ENCODE results near the gene ASPSCR1. TPM values are rescaled to one million over a fixed set of nuclear protein-coding genes. Genes with fewer than 3 reads are reported as not detected.

The ASPSCR1 gene
- total RNA-seq, 2 donors from 2014 or later = 17.9 to 57.4 TPM

DNA sequence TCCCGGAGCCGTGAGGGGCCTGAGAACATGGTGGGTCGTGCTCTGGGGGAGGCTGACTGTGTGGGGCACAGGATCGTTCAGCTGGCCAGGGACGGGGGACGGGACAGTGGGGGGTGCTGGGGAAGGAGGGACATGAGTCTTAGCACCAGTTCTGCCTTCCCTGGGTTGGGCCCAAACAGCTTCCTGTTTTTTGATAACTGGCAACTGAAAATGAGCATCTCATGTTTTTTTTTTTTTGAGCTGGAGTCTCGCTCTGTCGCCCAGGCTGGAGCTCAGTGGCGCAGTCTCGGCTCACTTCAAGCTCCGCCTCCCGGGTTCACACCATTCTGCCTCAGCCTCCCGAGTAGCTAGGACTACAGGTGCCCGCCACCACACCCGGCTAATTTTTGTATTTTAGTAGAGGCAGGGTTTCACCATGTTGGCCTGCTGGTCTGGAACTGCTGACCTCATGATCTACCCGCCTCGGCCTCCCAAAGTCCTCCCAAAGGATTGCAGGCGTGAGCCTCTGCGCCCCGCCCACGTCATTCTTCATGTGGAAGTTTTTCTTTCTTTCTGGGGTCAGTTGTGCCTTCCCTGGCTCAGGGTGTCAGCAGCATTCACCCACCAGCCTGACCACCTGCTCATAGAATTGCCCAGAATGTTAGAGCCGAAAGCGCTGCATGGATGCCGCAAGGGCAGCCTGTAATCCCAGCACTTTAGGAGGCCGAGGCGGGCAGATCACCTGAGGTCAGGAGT lies 6.4 kb downstream of the ASPSCR1 start:
- H3K9me3 ChIP-seq = no peaks in the 10 kb centered on the region
- no peak for TF ChIP-seq POLR2A (IDR thresholded peaks at IDR 0.05)
- TF ChIP-seq, protein P1, sequence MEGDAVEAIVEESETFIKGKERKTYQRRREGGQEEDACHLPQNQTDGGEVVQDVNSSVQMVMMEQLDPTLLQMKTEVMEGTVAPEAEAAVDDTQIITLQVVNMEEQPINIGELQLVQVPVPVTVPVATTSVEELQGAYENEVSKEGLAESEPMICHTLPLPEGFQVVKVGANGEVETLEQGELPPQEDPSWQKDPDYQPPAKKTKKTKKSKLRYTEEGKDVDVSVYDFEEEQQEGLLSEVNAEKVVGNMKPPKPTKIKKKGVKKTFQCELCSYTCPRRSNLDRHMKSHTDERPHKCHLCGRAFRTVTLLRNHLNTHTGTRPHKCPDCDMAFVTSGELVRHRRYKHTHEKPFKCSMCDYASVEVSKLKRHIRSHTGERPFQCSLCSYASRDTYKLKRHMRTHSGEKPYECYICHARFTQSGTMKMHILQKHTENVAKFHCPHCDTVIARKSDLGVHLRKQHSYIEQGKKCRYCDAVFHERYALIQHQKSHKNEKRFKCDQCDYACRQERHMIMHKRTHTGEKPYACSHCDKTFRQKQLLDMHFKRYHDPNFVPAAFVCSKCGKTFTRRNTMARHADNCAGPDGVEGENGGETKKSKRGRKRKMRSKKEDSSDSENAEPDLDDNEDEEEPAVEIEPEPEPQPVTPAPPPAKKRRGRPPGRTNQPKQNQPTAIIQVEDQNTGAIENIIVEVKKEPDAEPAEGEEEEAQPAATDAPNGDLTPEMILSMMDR (IDR thresholded peaks at IDR 0.05) = no peak
- H3K27ac ChIP-seq = no peak overlapping the region
- ATAC-seq (no peak), DNase-seq (no peak)
- peaks cover 2% of the 10 kb centered on the region for H3K4me1 ChIP-seq
- peaks cover 0 to 7% of the 10 kb centered on the region in 2 donors for H3K36me3 ChIP-seq (replicated peaks in 1 of 2; ENCODE audit: insufficient read depth in 1 of 2, low read depth in 2 of 2)
- no peak overlapping the region for H3K4me3 ChIP-seq
- H3K27me3 ChIP-seq = no peaks in the 10 kb centered on the region
- intact Hi-C loops (cut with DNase I) = no loop called here
- 89 to 97% methylated on average over 20 to 26 of the region's 26 CpGs for WGBS, 2 donors

DNA sequence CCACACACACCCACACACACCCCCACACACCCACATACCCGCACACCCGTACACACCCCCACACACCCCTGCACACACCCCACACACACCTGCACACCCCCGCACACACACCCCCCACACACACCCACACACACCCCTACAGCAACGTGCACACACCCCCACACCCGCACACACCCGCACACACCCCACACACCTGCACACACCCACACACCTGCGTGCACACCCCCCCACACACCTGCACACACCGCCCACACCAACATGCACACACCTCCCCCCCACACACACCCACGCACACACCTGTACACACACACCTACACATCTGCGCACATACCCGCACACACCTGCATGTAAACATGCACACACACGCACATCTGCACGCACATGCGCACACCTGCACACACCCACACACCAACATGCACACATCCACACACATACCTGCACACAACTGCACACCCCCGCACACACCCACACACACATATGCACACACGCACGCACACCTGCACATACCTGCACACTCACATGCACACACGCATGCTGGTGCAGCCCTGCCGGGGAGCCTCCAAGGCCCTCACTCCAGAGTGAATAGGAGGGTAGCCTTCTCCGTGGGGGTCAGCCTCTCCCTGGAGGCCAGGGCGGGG lies 7.5 kb downstream of the ASPSCR1 start:
- TF ChIP-seq, protein P1 (IDR thresholded peaks at IDR 0.05) = no peak
- no peak for TF ChIP-seq POLR2A (IDR thresholded peaks at IDR 0.05)
- intact Hi-C loops (cut with DNase I) = no loop called here
- DNase-seq (no peak), ATAC-seq (no peak)
- Histone ChIP-seq H3K27me3 (no peaks in the 10 kb centered on the region), H3K36me3 (replicated peaks in 1 of 2; ENCODE audit: insufficient read depth in 1 of 2, low read depth in 2 of 2) (peaks cover 0 to 7% of the 10 kb centered on the region in 2 donors), H3K27ac (no peak overlapping the region), H3K9me3 (no peaks in the 10 kb centered on the region), H3K4me3 (no peak overlapping the region), H3K4me1 (no peaks in the 10 kb centered on the region)
- WGBS, 2 donors = 84 to 91% methylated on average over 19 to 21 of the region's 21 CpGs

DNA sequence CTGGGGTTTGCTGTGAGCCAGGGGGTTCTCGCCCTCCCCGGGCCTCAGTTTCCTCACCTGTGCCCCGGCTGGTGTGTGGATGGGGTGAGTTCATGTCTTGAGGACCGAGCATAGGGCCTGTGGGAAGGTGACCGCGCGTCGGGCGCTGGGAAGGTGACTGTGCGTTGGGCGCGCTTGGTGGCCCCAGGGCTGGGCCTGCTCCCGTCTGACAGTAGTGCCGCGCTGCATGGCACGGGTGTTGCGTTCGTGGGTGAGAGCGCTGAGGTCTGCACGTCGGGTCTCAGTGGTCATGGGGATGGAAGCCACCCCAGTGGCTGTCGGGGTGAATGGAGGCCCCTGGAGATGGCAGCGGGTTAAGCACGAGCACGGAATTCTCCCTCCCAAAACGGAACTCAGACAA lies 9.2 kb downstream of the ASPSCR1 start:
- intact Hi-C loops (cut with DNase I) = no loop called here
- Histone ChIP-seq H3K27me3 (no peaks in the 10 kb centered on the region), H3K4me3 (no peak overlapping the region), H3K4me1 (peaks cover 12% of the 10 kb centered on the region), H3K36me3 (replicated peaks in 1 of 2; ENCODE audit: insufficient read depth in 1 of 2, low read depth in 2 of 2) (peaks cover 0 to 7% of the 10 kb centered on the region in 2 donors), H3K9me3 (no peaks in the 10 kb centered on the region), H3K27ac (no peak overlapping the region)
- no peak for ATAC-seq
- DNase-seq = no peak
- WGBS, 2 donors = 91 to 98% methylated on average over 26 of the region's 26 CpGs
- TF ChIP-seq, protein P1 (IDR thresholded peaks at IDR 0.05) = no peak
- TF ChIP-seq POLR2A (IDR thresholded peaks at IDR 0.05) = no peak

DNA sequence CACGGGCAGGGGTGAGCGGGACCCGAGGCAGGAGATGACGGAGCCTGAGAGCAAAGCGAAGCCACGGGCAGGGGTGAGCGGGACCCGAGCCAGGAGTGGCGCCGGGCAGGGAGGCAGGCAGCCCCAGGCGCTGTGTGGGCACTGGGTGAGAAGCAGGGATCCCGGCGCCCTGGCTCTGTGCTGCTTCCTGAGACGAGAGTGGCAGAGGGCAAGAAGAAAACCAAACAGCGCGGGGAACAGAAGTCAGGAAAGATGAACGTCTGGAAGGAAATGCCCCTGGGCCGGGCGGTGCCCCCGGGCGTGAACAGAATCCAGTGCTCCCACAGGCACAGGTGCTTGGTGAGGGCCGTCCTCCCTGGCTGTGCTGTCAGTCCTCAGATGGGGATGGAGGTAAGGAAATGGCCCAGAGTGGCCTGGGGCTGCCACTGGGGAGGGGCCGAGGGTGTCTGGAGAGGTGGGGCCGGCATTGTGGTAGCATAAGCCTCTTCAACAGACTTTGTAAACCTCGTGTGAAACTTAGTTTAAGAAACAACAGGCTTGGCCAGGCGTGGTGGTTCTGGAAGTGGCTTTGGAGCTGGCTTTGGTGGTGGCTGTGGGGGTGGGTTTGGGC lies 9.8 kb downstream of the ASPSCR1 start:
- DNase-seq = no peak
- 92% methylated on average over 25 to 26 of the region's 26 CpGs for WGBS, 2 donors
- intact Hi-C loops (cut with DNase I) = no loop called here

More for the DNA sequence above, 9.8 kb downstream of the ASPSCR1 start:
- Histone ChIP-seq H3K36me3 (replicated peaks in 1 of 2; ENCODE audit: insufficient read depth in 1 of 2, low read depth in 2 of 2) (peaks cover 0 to 7% of the 10 kb centered on the region in 2 donors), H3K9me3 (no peaks in the 10 kb centered on the region), H3K4me1 (peaks cover 18% of the 10 kb centered on the region), H3K27me3 (no peaks in the 10 kb centered on the region), H3K27ac (no peak overlapping the region), H3K4me3 (no peak overlapping the region)
- TF ChIP-seq, protein P1 (IDR thresholded peaks at IDR 0.05) = no peak
- TF ChIP-seq POLR2A (IDR thresholded peaks at IDR 0.05) = no peak
- no peak for ATAC-seq

All from body of pancreas (tissue), 4 donors.